ENCODE measurements around the gene NETO1.

GRCh38 chr18:72738136-72738535 lies 129.7 kb downstream of the NETO1 start:
- TF ChIP-seq CTCF (conservative IDR thresholded peaks at IDR 0.05; ENCODE audit: low read length): no peak
- TF ChIP-seq EZH2phosphoT487 (IDR thresholded peaks at IDR 0.05; ENCODE audit: borderline replicate concordance): no peak

Data from Loucy (cell line).